Thymus (tissue), 11 donors: ENCODE data around the gene KRTAP5-8. TPM values are rescaled to one million over a fixed set of nuclear protein-coding genes. Genes with fewer than 3 reads are reported as not detected.
A peak's percentile ranks its signal among the peaks of the same experiment; 100 is the strongest.
"Not testable (repeated sequence)": the region's sequence is repeated elsewhere in the genome, so short reads cannot be mapped to it uniquely, and the experiment has no call there.

Experiments used
- DNase-seq, 9 donors: peaks; one replicate each; pipeline ENCODE4 v3.0.0-alpha.2; 2013; ENCODE audit warnings: low spot score in 9 of 9, low read depth in 6 of 9, missing footprints in 1 of 9
- H3K27ac ChIP-seq, 2 donors: one replicate each; pipeline ENCODE4 v1.5.1; 2013; ENCODE audit warnings: control low read depth in 1 of 2, low read depth in 1 of 2, low read length in 1 of 2, mild to moderate bottlenecking in 1 of 2, moderate library complexity in 1 of 2
- H3K27me3 ChIP-seq, 2 donors: one replicate each; pipeline ENCODE4 v1.5.1; 2013; ENCODE audit warnings: low read length in 1 of 2; ENCODE audit not compliant: control insufficient read depth in 2 of 2, insufficient read depth in 1 of 2
- H3K36me3 ChIP-seq, 2 donors: one replicate each; pipeline ENCODE4 v1.5.1; 2013; ENCODE audit warnings: low read length in 1 of 2, mild to moderate bottlenecking in 1 of 2, moderate library complexity in 1 of 2; ENCODE audit not compliant: control insufficient read depth in 2 of 2, insufficient read depth in 2 of 2
- H3K4me1 ChIP-seq, 2 donors: one replicate each; pipeline ENCODE4 v1.5.1; 2013; ENCODE audit warnings: low read length in 2 of 2; ENCODE audit not compliant: control insufficient read depth in 2 of 2, insufficient read depth in 2 of 2
- H3K4me3 ChIP-seq, 2 donors: one replicate each; pipeline ENCODE4 v1.5.1; 2013; ENCODE audit warnings: low read length in 2 of 2, control low read depth in 1 of 2, mild to moderate bottlenecking in 1 of 2
- H3K9me3 ChIP-seq, 2 donors: one replicate each; pipeline ENCODE4 v1.5.1; 2013; ENCODE audit warnings: low read length in 1 of 2, mild to moderate bottlenecking in 1 of 2; ENCODE audit not compliant: control insufficient read depth in 2 of 2, insufficient read depth in 1 of 2
- WGBS: extraction: QIAGEN DNeasy Blood & Tissue Kit; methylation state at CpG from one replicate; pipeline ENCODE4 v1.1.7; 2013; 5-methylcytosine and 5-hydroxymethylcytosine counted together
- polyA plus RNA-seq: library from polyadenylated mRNA; stranded (reverse); fragments of 200-250 nt; gene quantifications from one replicate; pipeline ENCODE4 v1.2.3, GENCODE V29; 2013
- total RNA-seq: library from RNA; stranded (reverse); fragments of 120-200 nt; gene quantifications from one replicate; pipeline ENCODE4 v1.2.4, GENCODE V29; 2013
- donor health status: healthy.

The KRTAP5-8 gene
- total and polyA plus RNA-seq, 2 donors: 0.25 TPM; not detected in 1

- H3K27ac ChIP-seq: no peak overlapping the region
- H3K9me3 ChIP-seq: no peaks in the 10 kb centered on the region
- H3K4me1 ChIP-seq: no peaks in the 10 kb centered on the region
- no peak overlapping the region for H3K4me3 ChIP-seq
- H3K27me3 ChIP-seq: peaks cover 0 to 11% of the 10 kb centered on the region in 2 donors
- H3K36me3 ChIP-seq: no peaks in the 10 kb centered on the region
- no peak for DNase-seq
These were observed 24.3 kb downstream of the KRTAP5-8 start for GRCh38 chr11:71562120-71562519.

GRCh38 chr11:71563406-71563805 lies 25.6 kb downstream of the KRTAP5-8 start:
- WGBS: 10% methylated on average over 8 of the region's 8 CpGs
- Histone ChIP-seq H3K27ac (no peak overlapping the region), H3K36me3 (no peaks in the 10 kb centered on the region), H3K27me3 (peaks cover 0 to 11% of the 10 kb centered on the region in 2 donors), H3K9me3 (no peaks in the 10 kb centered on the region), H3K4me3 (no peak overlapping the region), H3K4me1 (no peaks in the 10 kb centered on the region)
- peak in 2 of 9 donors; percentile 8 to 19 for DNase-seq

DNA sequence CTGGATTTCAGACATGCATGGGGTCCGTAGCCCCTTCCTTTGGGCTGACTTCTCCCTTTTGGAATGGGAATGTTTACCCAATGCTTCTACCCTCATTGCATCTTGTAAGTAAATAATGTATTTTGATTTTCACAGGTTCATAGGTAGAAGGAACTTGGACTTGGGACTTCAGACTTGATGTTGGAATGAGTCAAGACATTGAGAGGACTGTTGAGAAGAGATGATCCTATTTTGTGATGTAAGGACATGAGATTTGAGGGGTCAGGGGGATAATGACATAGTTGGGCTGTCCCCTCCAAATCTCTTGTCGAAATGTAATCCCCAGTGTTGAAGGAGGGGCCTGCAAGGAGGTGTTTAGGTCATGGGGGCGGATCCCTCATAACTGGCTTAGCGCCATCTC lies 26.6 kb downstream of the KRTAP5-8 start:
- Histone ChIP-seq H3K36me3 (no peaks in the 10 kb centered on the region), H3K27me3 (peaks cover 0 to 11% of the 10 kb centered on the region in 2 donors), H3K27ac (no peak overlapping the region), H3K4me3 (no peak overlapping the region), H3K9me3 (no peaks in the 10 kb centered on the region), H3K4me1 (no peaks in the 10 kb centered on the region)
- no peak for DNase-seq
- 83% methylated on average over 4 of the region's 4 CpGs for WGBS

- WGBS: 35% methylated on average over 5 of the region's 5 CpGs
- Histone ChIP-seq H3K9me3 (no peaks in the 10 kb centered on the region), H3K27ac (no peak within 1 kb of the TSS), H3K4me1 (no peaks in the 10 kb centered on the region), H3K27me3 (peaks cover 0 to 11% of the 10 kb centered on the region in 2 donors), H3K36me3 (no peaks in the 10 kb centered on the region), H3K4me3 (no peak within 1 kb of the TSS)
- no peak for DNase-seq
These were observed 27.4 kb downstream of the KRTAP5-8 start, which contains the start of gene KRTAP5-10 for GRCh38 chr11:71565263-71565662. Gene KRTAP5-10 (plus strand): TSS chr11:71565563. CDS start chr11:71565588, 25 bp downstream.

- WGBS: 83% methylated on average over 10 of the region's 10 CpGs
- Histone ChIP-seq H3K27me3 (peaks cover 0 to 13% of the 10 kb centered on the region in 2 donors), H3K4me1 (no peaks in the 10 kb centered on the region), H3K9me3 (no peaks in the 10 kb centered on the region), H3K36me3 (no peaks in the 10 kb centered on the region), H3K4me3 (no peak overlapping the region), H3K27ac (no peak overlapping the region)
- DNase-seq: no peak
These were observed 28.3 kb downstream of the KRTAP5-8 start for GRCh38 chr11:71566081-71566620.

GRCh38 chr11:71566626-71567599 lies 29.1 kb downstream of the KRTAP5-8 start:
- H3K36me3 ChIP-seq, H3K27ac ChIP-seq, H3K4me1 ChIP-seq, DNase-seq, H3K4me3 ChIP-seq, H3K9me3 ChIP-seq: not testable (repeated sequence)
- WGBS: 89% methylated on average over 20 of the region's 21 CpGs
- H3K27me3 ChIP-seq: peaks cover 0 to 15% of the 10 kb centered on the region in 2 donors

- 92% methylated on average over 8 of the region's 8 CpGs for WGBS
- not testable (repeated sequence) for H3K9me3 ChIP-seq, DNase-seq, H3K4me3 ChIP-seq, H3K27ac ChIP-seq, H3K4me1 ChIP-seq, H3K36me3 ChIP-seq
- peaks cover 0 to 16% of the 10 kb centered on the region in 2 donors for H3K27me3 ChIP-seq
These were observed 29.8 kb downstream of the KRTAP5-8 start for GRCh38 chr11:71567633-71568032.

DNA sequence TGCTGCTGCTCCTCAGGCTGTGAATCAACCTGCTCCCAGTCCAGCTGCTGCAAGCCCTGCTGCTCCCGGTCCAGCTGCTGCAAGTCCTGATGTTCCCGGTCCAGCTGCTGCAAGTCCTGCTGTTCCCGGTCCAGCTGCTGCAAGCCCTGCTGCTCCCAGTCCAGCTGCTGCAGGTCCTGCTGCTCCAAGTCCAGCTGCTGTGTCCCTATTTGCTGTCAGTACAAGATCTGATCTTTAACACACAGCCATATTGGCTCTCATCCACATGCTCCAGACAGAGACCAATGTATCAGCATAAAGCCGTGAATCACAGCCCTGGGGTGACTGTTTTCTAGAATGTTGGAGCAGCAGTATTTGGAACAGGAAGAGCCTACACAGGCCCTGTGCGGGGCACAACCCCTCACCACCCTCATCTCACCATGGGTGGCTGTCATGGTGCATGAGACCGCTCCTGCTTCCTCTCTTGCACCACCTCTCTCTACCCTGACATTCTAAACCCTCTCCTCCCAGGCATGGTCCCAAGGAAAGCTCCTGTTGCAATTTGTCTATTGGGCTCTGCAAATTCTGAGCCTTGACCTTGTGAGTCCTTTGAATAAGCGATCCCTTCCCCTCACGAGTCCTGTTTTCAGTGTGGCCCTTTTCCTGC lies 31.0 kb downstream of the KRTAP5-8 start:
- WGBS: 87% methylated on average over 8 of the region's 8 CpGs
- H3K27ac ChIP-seq: no peak overlapping the region
- H3K36me3 ChIP-seq: no peaks in the 10 kb centered on the region
- H3K27me3 ChIP-seq: peaks cover 0 to 9% of the 10 kb centered on the region in 2 donors
- H3K4me1 ChIP-seq: no peaks in the 10 kb centered on the region
- DNase-seq: no peak
- no peak overlapping the region for H3K4me3 ChIP-seq
- no peaks in the 10 kb centered on the region for H3K9me3 ChIP-seq
